DMS114 treated with DMSO at 0.1 percent for 48 hours (cell line): Measurements from ENCODE around the gene LRP1-AS.

ENCODE experiments used
- DNase-seq: peaks from one replicate; lab custom pipeline; 2025; ENCODE audit not compliant: unreplicated experiment; lab: John Stamatoyannopoulos, UW

Gene LRP1-AS

DNA sequence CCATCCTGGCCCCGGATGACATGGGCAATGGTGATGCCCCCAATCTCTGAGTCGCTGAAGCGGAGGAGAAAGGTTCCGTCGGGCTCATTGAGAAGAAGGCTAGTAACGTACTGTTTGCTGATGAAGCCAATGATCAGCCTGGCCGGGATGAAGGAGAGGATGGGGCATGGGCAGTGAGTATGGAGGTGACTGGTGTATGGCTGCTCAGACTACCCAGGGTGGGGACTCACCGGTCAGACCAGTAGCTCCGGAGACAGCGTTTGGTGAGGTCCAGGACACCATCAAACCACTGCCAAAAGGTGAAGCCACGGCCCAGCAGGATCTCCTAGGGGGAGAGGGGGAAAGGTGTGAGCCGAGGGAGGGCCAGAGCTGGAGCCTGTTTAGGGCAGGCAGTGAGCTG is 47.7 kb downstream of the LRP1-AS start:
- no peak for DNase-seq

- no peak for DNase-seq
These were observed 48.2 kb downstream of the LRP1-AS start for GRCh38 chr12:57099047-57099714.

DNA sequence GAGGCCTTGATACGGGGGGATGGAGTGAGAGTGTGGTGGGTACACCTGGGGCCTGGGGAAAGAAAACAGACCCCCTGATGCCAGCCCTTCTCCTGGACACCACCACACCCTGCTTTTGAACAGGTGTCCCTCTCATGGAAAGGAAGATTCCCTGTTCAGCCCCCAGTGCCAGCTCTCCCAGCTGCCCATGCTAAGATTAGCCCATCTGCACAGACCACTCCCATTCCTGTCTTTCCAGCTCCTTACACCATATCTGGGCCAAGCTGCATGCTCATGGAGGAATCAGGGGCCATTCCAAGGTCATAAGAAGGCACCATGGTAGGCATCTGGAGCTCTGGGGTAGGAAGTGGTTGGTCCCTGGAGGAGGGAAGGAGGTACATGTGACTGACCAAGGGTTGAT is 48.9 kb downstream of the LRP1-AS start:
- DNase-seq: no peak

GRCh38 chr12:57097554-57097835 is 49.9 kb downstream of the LRP1-AS start:
- DNase-seq: no peak

DNA sequence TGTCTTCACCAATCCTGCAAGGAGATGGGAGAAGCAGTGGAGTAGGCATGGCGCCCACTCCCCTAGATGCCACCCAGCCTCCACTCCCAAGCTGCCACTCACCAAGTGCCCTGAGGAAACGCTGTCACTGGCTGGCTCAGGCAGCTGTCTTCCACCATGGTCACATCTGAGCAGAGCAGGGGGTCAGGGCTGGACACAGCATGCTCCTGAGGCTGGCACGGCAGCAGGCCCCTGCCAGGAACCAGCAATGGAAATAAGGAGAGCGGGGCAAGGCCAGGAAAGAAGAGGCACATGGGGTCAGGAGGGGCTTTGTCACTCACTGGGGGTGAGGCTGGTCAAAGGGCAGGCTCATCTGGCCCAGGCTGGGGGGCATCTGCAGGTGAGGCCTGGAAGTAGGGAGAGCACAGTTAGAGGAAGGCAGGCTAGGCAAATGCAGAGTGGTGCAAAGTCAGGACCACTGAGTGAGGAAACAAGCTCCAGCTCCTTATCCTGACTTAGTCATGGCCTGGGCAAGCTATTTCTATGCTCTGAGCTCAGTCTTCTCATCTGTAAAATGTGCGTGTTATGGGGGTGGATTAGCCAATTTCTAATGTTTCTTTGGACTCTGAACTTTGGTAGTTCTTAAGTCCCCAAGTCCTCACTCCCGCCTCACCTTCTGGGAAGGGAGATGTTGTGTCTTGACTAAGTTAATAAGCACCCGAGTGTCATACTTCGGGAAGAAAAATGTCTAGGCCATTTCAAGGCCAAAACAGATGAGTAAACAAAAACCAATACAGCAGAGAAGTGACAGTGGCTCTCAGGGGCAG is 50.5 kb downstream of the LRP1-AS start:
- no peak for DNase-seq

DNA sequence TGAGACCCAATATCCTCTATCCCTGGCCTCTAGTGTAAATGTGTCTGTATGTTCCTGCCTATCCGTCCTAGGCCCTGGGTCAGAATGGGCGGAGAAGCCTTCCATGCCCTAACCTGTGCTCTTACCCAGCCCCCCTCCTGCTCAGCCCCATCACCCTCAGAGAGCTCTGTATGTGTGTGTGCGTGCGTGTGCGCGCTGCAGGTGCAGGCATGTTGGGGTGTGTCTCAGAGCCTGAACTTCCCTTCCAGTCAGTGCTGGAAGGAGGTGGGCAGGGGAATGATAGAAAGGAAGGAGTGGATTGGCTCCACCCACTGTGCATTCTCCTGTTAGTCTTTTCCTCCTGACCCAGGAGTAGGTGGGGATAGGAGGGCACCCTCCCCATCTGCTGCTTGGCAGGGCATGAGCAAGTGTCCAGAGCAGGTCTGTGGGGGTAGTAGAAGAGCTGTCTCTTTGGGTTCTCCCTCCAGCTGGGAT is 51.3 kb downstream of the LRP1-AS start:
- no peak for DNase-seq

DNA sequence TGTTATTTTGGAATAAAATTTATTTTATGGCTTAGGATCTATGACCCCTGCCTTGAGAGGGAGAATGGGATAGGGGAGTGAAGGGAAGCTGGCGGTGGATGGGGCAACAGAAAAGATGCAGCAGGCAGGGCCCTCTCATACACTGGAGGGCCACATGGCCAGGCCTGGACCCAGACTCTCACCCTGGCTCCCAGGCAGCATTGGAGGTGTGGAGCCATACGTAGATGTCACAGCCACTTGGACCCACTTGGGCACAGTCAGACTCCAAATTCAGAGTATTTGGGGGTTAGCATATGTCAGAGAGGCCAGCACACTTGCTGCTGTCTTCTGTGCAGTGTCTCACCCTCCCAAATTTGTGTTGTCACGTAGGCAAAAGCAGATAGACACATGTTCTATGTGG is 52.0 kb downstream of the LRP1-AS start:
- DNase-seq: no peak
